Uterus (tissue), 4 donors: ENCODE data around the gene PDX1. TPM values are rescaled to one million over a fixed set of nuclear protein-coding genes. Genes with fewer than 3 reads are reported as not detected.

ENCODE experiments used
- DNase-seq, 2 donors: peaks; one replicate each; pipeline ENCODE4 v3.0.0-alpha.2; 2019 to 2020
- H3K27ac ChIP-seq, 2 donors: fragments of 200-600 bp; sonication (generic); 1 replicate in 1 of 2; 2 replicates in 1 of 2; pipeline ENCODE4 v1.5.1; 2016 to 2018
- H3K27me3 ChIP-seq, 2 donors: fragments of 200-600 bp; sonication (generic); one replicate each; pipeline ENCODE4 v1.5.1; 2018 to 2019; ENCODE audit warnings: control low read depth in 1 of 2
- H3K36me3 ChIP-seq, 2 donors: fragments of 200-600 bp; sonication (generic); one replicate each; pipeline ENCODE4 v1.5.1; 2019; ENCODE audit warnings: control low read depth in 1 of 2
- H3K4me1 ChIP-seq, 2 donors: fragments of 200-600 bp; sonication (generic); one replicate each; pipeline ENCODE4 v1.5.1; 2018 to 2019; ENCODE audit warnings: control low read depth in 1 of 2
- H3K4me3 ChIP-seq, 2 donors: fragments of 200-600 bp; sonication (generic); 1 replicate in 1 of 2; 2 replicates in 1 of 2; pipeline ENCODE4 v1.5.1; 2018 to 2019; ENCODE audit warnings: mild to moderate bottlenecking in 1 of 2
- H3K9me3 ChIP-seq, 2 donors: fragments of 200-600 bp; sonication (generic); one replicate each; pipeline ENCODE4 v1.5.1; 2019; ENCODE audit warnings: control low read depth in 1 of 2
- CTCF ChIP-seq, 4 experiments: fragments of 200-600 bp in 2 of 4; fragments of 450-650 bp in 2 of 4; sonication (generic) in 2 of 4; IDR thresholded peaks; one replicate each; pipeline ENCODE4 v1.5.1; 2016 to 2019; ENCODE audit warnings: antibody characterized with exemption in 4 of 4, mild to moderate bottlenecking in 2 of 4, moderate library complexity in 1 of 4
- POLR2A ChIP-seq, 2 donors: fragments of 450-650 bp; IDR thresholded peaks; one replicate each; pipeline ENCODE4 v1.6.1; 2016; ENCODE audit warnings: antibody characterized with exemption in 2 of 2, mild to moderate bottlenecking in 1 of 2, moderate library complexity in 1 of 2
- intact Hi-C: fragments of 100-400 bp; cut with DNase I; formaldehyde crosslinking; loops from one replicate; pipeline ENCODE4 v1.15.1; 2023; ENCODE audit warnings: low total_unique reads
- total RNA-seq, 4 donors: library from RNA; depleted of rRNA in 3 of 4; stranded (reverse); fragments of >200 nt in 3 of 4; gene quantifications; one replicate each; pipeline versions ENCODE4 v1.1.0 to v1.2.4, GENCODE V29; 2014 to 2023
- donor health status: DM: yes; HTN: yes; CAD: no.

Gene PDX1
- total RNA-seq, 4 donors from 2014 or later, result not detected

GRCh38 chr13:27953676-27954405 lies 34.0 kb downstream of the PDX1 start:
- intact Hi-C loops, result no loop called here
- H3K4me1 ChIP-seq, result peaks cover 0 to 7% of the 10 kb centered on the region in 2 donors

GRCh38 chr13:27954406-27954851 lies 34.6 kb downstream of the PDX1 start:
- TF ChIP-seq CTCF (IDR thresholded peaks at IDR 0.05) (no peak), POLR2A (IDR thresholded peaks at IDR 0.05) (no peak)
- no peak overlapping the region for H3K27ac ChIP-seq
- intact Hi-C loops, result no loop called here
- H3K9me3 ChIP-seq, result no peaks in the 10 kb centered on the region
- H3K27me3 ChIP-seq, result peaks cover 11 to 59% of the 10 kb centered on the region in 2 donors
- H3K4me1 ChIP-seq, result peaks cover 0 to 7% of the 10 kb centered on the region in 2 donors
- no peaks in the 10 kb centered on the region for H3K36me3 ChIP-seq
- DNase-seq, result no peak
- peak overlapping the region; percentile 6 to 39 for H3K4me3 ChIP-seq

More at GRCh38 chr13:27953676-27954405, 34.0 kb downstream of the PDX1 start:
- Histone ChIP-seq H3K36me3 (no peaks in the 10 kb centered on the region), H3K9me3 (no peaks in the 10 kb centered on the region), H3K4me3 (peak overlapping the region; percentile 6 to 39), H3K27ac (no peak overlapping the region), H3K27me3 (peaks cover 9 to 53% of the 10 kb centered on the region in 2 donors)
- TF ChIP-seq CTCF (IDR thresholded peaks at IDR 0.05) (peak; percentile 36 to 75 (median 68)), POLR2A (IDR thresholded peaks at IDR 0.05) (no peak)
- DNase-seq, result peak; percentile 23 to 56

- intact Hi-C loops, result no loop called here
- Histone ChIP-seq H3K36me3 (no peaks in the 10 kb centered on the region), H3K4me3 (no peak overlapping the region), H3K27me3 (peaks cover 18 to 65% of the 10 kb centered on the region in 2 donors), H3K9me3 (no peaks in the 10 kb centered on the region), H3K4me1 (peaks cover 0 to 7% of the 10 kb centered on the region in 2 donors), H3K27ac (no peak overlapping the region)
- TF ChIP-seq CTCF (IDR thresholded peaks at IDR 0.05), result no peak
- no peak for TF ChIP-seq POLR2A (IDR thresholded peaks at IDR 0.05)
- DNase-seq, result no peak
Observed at GRCh38 chr13:27955014-27955591, 35.3 kb downstream of the PDX1 start.

GRCh38 chr13:27956576-27957300 lies 36.9 kb downstream of the PDX1 start:
- H3K4me1 ChIP-seq, result peaks cover 0 to 13% of the 10 kb centered on the region in 2 donors
- H3K9me3 ChIP-seq, result no peaks in the 10 kb centered on the region
- intact Hi-C loops, result no loop called here
- no peak overlapping the region for H3K27ac ChIP-seq
- H3K4me3 ChIP-seq, result no peak overlapping the region
- TF ChIP-seq CTCF (IDR thresholded peaks at IDR 0.05), result no peak
- no peak for TF ChIP-seq POLR2A (IDR thresholded peaks at IDR 0.05)
- no peaks in the 10 kb centered on the region for H3K36me3 ChIP-seq
- DNase-seq, result no peak
- peaks cover 21 to 67% of the 10 kb centered on the region in 2 donors for H3K27me3 ChIP-seq
